Lower lobe of right lung (tissue), 2 donors: Measurements from ENCODE around the gene INPP4A. TPM values are rescaled to one million over a fixed set of nuclear protein-coding genes. Genes with fewer than 3 reads are reported as not detected.

ENCODE experiments used
- ATAC-seq, 2 donors: fragments of 200-7000 bp; cut with Tn5 transposase; one replicate each; pipeline ENCODE4 v1.9.1; 2020 to 2022; ENCODE audit warnings: mild to moderate bottlenecking in 2 of 2, moderate library complexity in 2 of 2
- DNase-seq: peaks from one replicate; pipeline ENCODE4 v3.0.0-alpha.2; 2020
- H3K27ac ChIP-seq: fragments of 200-600 bp; one replicate; pipeline ENCODE4 v1.8.0; 2022
- H3K27me3 ChIP-seq: fragments of 200-600 bp; one replicate; pipeline ENCODE4 v1.8.0; 2022; ENCODE audit warnings: low read depth
- H3K36me3 ChIP-seq: fragments of 200-600 bp; one replicate; pipeline ENCODE4 v1.8.0; 2022; ENCODE audit warnings: mild to moderate bottlenecking
- H3K4me1 ChIP-seq: fragments of 200-600 bp; one replicate; pipeline ENCODE4 v1.8.0; 2022
- H3K4me3 ChIP-seq: fragments of 200-600 bp; one replicate; pipeline ENCODE4 v1.8.0; 2022; ENCODE audit warnings: mild to moderate bottlenecking
- H3K9me3 ChIP-seq: fragments of 200-600 bp; one replicate; pipeline ENCODE4 v1.8.0; 2022
- intact Hi-C: fragments of 100-400 bp; cut with DNase I; formaldehyde crosslinking; loops from one replicate; pipeline ENCODE4 v1.11.0; 2022
- total RNA-seq: library from RNA; stranded (reverse); fragmentation: NEBNext Ultra II Directional; extraction: Animal tissue kit (Norgen Biotek cat#: 25700); gene quantifications from one replicate; pipeline ENCODE4 v1.2.1, GENCODE V29; 2021
- TF ChIP-seq, protein P1 (sequence below): fragments of 200-600 bp; IDR thresholded peaks from one replicate; pipeline ENCODE4 v1.8.0; 2022; ENCODE audit warnings: antibody characterized with exemption, mild to moderate bottlenecking
- donor health status: DM: no; HTN: yes; CAD: no; lungs with severe emphysema.

INPP4A gene
- total RNA-seq, 1 donor from 2014 or later = 35.6 TPM

DNA sequence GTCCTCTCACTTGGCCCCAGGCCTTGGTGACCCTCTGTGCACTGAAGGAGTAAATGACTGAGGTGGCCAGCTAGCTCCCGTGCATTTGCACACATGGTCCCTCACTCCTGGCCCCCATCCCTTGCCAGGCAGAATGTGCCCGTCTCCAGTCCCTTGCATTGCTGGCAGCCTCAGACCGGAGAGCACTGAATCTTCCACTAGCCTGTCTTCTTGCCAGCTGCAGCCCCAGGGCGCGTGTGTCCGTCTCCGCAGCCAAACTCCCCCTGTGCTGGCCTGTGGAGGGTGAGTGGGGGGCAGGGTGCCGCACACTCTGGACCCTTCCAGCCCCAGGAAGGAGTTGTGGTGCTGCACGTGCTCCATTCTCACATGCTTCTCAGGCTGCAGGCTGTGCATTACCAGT is 35.9 kb downstream of the INPP4A start:
- intact Hi-C loops = no loop called here
- no peaks in the 10 kb centered on the region for H3K27me3 ChIP-seq
- H3K4me3 ChIP-seq = no peak overlapping the region
- H3K9me3 ChIP-seq = no peaks in the 10 kb centered on the region
- ATAC-seq = no peak
- TF ChIP-seq, protein P1, sequence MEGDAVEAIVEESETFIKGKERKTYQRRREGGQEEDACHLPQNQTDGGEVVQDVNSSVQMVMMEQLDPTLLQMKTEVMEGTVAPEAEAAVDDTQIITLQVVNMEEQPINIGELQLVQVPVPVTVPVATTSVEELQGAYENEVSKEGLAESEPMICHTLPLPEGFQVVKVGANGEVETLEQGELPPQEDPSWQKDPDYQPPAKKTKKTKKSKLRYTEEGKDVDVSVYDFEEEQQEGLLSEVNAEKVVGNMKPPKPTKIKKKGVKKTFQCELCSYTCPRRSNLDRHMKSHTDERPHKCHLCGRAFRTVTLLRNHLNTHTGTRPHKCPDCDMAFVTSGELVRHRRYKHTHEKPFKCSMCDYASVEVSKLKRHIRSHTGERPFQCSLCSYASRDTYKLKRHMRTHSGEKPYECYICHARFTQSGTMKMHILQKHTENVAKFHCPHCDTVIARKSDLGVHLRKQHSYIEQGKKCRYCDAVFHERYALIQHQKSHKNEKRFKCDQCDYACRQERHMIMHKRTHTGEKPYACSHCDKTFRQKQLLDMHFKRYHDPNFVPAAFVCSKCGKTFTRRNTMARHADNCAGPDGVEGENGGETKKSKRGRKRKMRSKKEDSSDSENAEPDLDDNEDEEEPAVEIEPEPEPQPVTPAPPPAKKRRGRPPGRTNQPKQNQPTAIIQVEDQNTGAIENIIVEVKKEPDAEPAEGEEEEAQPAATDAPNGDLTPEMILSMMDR = no peak
- H3K4me1 ChIP-seq = peaks cover 81% of the 10 kb centered on the region
- no peaks in the 10 kb centered on the region for H3K36me3 ChIP-seq
- H3K27ac ChIP-seq = no peak overlapping the region
- DNase-seq = no peak

DNA sequence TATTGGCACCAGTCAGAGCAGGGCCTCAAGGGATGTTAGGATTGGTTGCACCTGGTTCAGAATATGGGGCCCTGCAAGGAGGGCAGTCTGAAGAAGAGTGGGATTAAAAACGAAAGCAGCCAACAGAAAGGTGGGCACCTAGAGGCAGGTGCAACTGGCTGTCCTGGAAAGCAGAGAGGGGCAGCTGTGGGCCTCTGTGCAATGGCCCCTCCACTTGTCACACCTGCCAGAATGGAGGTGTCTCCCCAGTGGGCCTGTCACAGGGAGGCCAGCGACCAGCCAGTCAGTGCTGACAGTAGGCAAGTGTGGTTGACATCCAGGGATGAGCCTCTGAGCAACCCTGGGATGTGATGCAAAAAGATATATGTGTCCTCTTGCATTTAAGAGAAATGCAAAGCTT is 37.7 kb downstream of the INPP4A start:
- DNase-seq (no peak), ATAC-seq (no peak)
- TF ChIP-seq, protein P1 = no peak
- intact Hi-C loops = no loop called here
- Histone ChIP-seq H3K27me3 (no peaks in the 10 kb centered on the region), H3K4me1 (peaks cover 84% of the 10 kb centered on the region), H3K27ac (peak overlapping the region; percentile 3), H3K9me3 (no peaks in the 10 kb centered on the region), H3K36me3 (no peaks in the 10 kb centered on the region), H3K4me3 (no peak overlapping the region)

DNA sequence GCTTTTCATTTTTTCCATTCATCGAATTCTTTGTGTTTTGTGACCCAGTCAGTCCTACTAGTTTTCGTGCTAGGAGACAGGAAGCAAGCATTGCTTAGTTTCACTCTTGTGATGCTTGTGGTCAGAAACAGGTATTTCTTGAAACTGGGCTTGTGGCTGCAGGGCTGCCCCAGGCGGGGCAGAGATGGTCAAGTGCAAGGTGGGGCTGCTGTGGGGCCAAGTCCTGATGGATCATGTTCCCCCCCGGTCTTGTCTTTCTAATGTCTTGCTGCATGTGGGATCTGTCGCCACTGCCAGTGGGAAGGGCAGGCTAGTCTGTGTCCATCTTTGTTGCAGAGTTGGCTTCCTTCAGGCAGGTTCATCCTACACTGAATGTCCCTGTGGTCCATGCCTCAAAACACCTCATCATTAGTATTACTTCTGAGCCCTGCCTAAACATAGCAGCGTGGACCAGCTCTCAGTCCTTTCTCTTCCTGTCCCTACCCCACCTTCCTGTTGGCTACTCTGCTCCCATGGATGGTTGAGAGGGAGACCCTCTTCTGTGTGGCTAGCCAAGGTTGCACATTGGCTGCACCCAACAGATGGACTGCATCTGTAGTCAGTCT is 38.7 kb downstream of the INPP4A start:
- H3K4me3 ChIP-seq = no peak overlapping the region
- no peaks in the 10 kb centered on the region for H3K36me3 ChIP-seq
- peaks cover 85% of the 10 kb centered on the region for H3K4me1 ChIP-seq
- peak; percentile 71 to 73 for ATAC-seq
- no peaks in the 10 kb centered on the region for H3K9me3 ChIP-seq
- H3K27ac ChIP-seq = peak overlapping the region; percentile 31
- TF ChIP-seq, protein P1 = no peak
- intact Hi-C loops = no loop called here
- no peaks in the 10 kb centered on the region for H3K27me3 ChIP-seq
- DNase-seq = no peak

DNA sequence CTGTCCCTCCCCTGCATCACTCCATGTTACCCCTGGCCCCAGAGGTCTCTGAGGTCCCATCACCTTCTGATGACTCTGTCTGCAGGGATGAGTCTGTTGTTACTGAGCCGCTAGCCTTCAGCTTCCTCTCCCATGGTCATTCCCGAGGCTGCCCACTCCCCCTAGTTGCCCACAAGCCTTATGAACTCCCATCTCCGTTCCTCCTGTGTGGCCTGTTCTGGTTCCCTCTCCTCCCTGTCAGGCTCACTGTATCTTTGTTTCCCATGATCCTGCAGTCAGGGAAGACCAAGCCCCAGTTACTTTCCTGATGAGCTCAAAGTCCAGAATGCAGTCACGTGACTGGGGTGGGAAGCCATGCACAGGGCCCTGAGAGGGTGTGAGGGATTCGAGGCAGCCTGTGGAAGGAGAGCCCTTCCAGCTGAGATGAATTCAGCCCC is 39.5 kb downstream of the INPP4A start:
- DNase-seq (no peak), ATAC-seq (no peak)
- intact Hi-C loops = no loop called here
- TF ChIP-seq, protein P1 = no peak
- no peak overlapping the region for H3K27ac ChIP-seq
- H3K4me3 ChIP-seq = no peak overlapping the region
- H3K36me3 ChIP-seq = no peaks in the 10 kb centered on the region
- peaks cover 82% of the 10 kb centered on the region for H3K4me1 ChIP-seq
- no peaks in the 10 kb centered on the region for H3K9me3 ChIP-seq
- H3K27me3 ChIP-seq = no peaks in the 10 kb centered on the region

DNA sequence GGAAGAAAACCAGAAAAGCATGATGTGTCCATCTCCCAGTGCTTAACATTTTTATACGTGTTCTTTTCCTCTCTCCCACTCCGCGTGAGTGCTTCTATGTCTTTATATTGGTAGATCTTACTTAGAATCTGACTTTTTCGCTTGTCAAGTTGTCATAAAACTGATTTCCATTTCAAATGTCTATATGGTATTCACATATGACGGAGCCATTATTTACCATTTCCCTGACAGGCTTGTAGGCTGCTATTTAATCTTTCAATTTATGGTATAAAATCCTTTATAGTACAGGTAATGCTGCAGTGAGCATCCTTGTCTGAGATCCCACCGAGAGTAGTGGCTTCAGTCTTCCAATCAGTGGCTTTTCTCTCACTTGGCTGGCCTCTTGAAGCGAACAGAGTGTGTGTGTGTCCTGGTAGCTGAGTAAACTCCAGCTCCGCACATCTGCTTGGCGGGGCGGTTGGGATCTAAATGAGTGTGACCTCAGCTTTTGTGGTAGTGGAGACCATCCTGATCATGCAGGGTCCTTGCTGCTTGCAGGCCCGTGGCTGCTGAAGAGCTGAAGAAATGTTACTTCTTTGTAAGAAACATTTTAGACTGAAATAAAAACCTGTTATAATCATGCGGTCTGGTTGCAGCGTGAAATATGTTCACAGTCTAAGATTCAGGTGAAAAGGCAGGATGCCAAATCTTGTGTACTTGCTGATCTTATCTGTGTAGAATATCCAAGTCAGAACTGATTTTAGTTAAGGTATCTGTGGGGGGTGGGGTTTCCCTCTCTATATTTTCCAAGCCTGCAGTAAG is 40.2 kb downstream of the INPP4A start:
- ATAC-seq (no peak), DNase-seq (no peak)
- H3K4me3 ChIP-seq = no peak overlapping the region
- H3K9me3 ChIP-seq = no peaks in the 10 kb centered on the region
- H3K27ac ChIP-seq = no peak overlapping the region
- H3K4me1 ChIP-seq = peaks cover 82% of the 10 kb centered on the region
- H3K36me3 ChIP-seq = no peaks in the 10 kb centered on the region
- H3K27me3 ChIP-seq = no peaks in the 10 kb centered on the region
- TF ChIP-seq, protein P1 = no peak
- intact Hi-C loops = no loop called here
